IPS-15b (cell line): ENCODE data around the gene MYO1H.

Source experiments
- H3K27me3 ChIP-seq: one replicate; pipeline ENCODE4 v1.6.1; 2013; ENCODE audit warnings: low read length; ENCODE audit not compliant: control insufficient read depth, insufficient read depth
- H3K36me3 ChIP-seq: one replicate; pipeline ENCODE4 v1.6.1; 2013; ENCODE audit warnings: low read length; ENCODE audit not compliant: control insufficient read depth, insufficient read depth
- H3K4me1 ChIP-seq: one replicate; pipeline ENCODE4 v1.6.1; 2013; ENCODE audit warnings: mild to moderate bottlenecking, low read length; ENCODE audit not compliant: control insufficient read depth, insufficient read depth
- H3K4me3 ChIP-seq: one replicate; pipeline ENCODE4 v1.5.1; 2013; ENCODE audit warnings: low read depth, low read length
- H3K9ac ChIP-seq: one replicate; pipeline ENCODE4 v1.6.1; 2013; ENCODE audit warnings: low read depth, mild to moderate bottlenecking, low read length
- H3K9me3 ChIP-seq: one replicate; pipeline ENCODE4 v1.6.1; 2013; ENCODE audit warnings: mild to moderate bottlenecking, low read length; ENCODE audit not compliant: control insufficient read depth, insufficient read depth

The MYO1H gene

DNA sequence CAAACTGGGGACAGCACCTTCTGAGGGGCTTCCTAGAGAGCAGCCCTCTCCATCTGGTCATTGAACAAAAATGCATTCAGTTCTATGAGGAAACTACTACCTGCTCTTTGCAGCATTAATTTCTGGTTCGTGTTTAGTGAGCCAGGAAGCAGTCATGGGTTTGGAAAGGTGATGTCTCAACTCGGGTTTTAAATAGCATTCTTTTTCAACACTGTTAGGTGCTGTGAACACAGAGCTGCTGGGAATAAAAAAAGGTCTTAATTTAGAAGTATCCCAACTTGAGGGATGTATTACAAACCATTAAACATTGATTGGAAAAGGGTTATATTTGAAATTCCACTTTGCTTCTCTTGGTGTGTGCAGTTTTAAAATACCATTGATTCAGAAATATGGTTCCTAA lies 9.3 kb downstream of the MYO1H start:
- no peak overlapping the region for H3K4me3 ChIP-seq
- no peaks in the 10 kb centered on the region for H3K9me3 ChIP-seq
- H3K9ac ChIP-seq, result no peak overlapping the region
- H3K36me3 ChIP-seq, result no peaks in the 10 kb centered on the region
- no peaks in the 10 kb centered on the region for H3K27me3 ChIP-seq
- H3K4me1 ChIP-seq, result no peaks in the 10 kb centered on the region

DNA sequence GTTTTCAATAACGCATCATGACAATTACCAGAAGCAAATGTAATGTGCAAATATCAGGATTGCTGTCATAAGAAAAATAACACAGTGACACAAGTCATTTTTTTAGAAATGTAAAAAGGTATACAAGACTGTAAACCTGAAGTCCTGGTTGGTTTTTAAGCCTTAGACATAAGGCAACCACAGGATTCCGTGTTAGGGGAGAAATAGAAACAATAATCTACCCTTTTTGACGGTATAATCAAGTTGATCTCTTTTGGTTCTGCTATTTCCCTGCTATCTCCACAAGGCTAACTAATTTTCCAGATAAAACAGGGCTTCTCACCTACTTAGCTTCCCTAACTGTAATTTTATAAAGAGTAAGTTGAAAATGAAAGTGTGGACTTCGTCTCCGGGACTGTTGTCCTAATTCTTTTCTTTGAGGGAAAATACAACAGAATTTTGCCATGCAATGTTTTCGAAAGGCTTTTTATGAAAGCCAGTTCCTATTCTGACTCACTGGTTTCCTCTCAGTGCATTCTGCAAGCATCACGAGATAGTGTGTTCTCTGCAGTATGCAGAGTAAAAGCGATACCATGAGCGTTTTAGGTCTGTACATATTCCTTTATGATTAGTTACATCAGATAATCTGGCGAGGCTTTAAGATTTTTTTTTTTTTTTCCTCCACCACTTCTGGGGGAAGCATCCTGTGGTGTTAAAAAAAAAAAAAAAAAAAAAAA lies 10.6 kb downstream of the MYO1H start:
- no peaks in the 10 kb centered on the region for H3K4me1 ChIP-seq
- no peaks in the 10 kb centered on the region for H3K36me3 ChIP-seq
- no peak overlapping the region for H3K9ac ChIP-seq
- no peak overlapping the region for H3K4me3 ChIP-seq
- H3K27me3 ChIP-seq, result no peaks in the 10 kb centered on the region
- H3K9me3 ChIP-seq, result no peaks in the 10 kb centered on the region

DNA sequence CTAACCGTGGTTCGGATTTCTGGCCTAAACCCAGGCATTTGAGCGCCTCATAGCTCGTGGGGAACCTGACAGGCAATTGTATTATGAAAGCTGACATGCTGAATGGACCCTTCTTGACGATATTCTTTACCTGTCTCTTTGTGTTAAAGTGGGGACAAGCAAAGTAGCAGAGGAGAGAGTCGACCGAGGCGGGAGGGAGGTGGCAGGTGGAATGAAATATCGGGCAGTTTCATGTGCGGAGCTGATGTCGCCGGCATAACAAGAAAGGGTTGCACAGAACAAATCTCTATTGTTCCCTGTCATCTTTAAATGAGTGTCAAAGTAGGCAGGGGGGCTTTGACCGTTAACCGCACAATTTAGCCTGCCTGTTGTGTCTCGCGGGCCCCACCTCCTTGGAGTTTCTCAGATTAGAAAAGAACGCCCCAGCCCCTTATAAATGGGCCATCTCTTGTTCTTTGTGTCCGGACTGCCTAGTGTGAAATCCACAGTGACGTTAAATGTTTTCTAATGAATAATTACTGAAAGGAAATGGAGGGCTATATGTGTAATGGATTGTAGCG lies 11.5 kb downstream of the MYO1H start:
- Histone ChIP-seq H3K27me3 (no peaks in the 10 kb centered on the region), H3K9ac (no peak overlapping the region), H3K9me3 (no peaks in the 10 kb centered on the region), H3K36me3 (no peaks in the 10 kb centered on the region), H3K4me1 (no peaks in the 10 kb centered on the region), H3K4me3 (no peak overlapping the region)

DNA sequence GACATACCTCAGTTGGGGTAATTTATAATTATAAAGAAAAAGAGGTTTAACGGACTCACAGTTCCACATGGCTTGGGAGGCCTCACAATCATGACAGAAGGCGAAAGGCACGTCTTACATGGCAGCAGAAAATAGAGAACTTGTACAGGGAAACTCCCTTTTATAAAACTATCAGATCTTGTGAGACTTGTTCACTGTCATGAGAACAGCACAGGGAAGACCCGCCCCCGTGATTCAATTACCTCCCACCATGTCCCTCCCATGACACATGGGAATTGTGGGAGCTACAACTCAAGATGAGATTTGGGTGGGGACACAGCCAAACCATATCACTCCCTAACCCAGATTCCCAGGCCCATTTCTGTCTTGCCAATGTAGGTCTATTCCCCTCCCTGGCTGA lies 22.1 kb downstream of the MYO1H start:
- H3K27me3 ChIP-seq, result no peaks in the 10 kb centered on the region
- H3K4me1 ChIP-seq, result no peaks in the 10 kb centered on the region
- no peak overlapping the region for H3K4me3 ChIP-seq
- H3K36me3 ChIP-seq, result no peaks in the 10 kb centered on the region
- no peak overlapping the region for H3K9ac ChIP-seq
- H3K9me3 ChIP-seq, result no peaks in the 10 kb centered on the region

DNA sequence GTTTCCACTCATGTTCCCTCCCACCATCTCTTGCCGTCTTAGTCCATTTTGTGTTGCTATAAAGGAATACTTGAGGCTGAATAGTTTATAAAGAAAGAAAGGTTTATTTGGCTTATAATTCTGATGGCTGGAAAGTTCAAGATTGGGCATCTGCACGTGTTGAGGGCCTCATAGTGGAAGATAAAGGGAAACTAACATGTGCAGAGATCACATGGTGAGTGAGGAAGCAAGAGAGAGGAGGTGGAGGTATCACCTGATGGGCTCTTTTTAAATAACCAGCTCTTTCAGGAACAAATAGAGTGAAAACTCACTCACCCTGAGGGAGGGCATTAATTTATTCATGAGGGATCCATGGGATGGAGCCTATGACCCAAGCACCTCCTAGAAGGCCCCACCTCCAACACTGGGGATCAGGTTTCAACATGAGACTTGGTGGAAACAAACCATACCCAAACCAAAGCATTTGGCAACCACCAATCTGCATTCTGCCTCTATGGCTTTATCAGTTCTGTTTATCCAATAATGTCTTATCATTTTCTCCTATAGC lies 29.5 kb downstream of the MYO1H start:
- no peaks in the 10 kb centered on the region for H3K36me3 ChIP-seq
- H3K4me1 ChIP-seq, result peaks cover 5% of the 10 kb centered on the region
- H3K27me3 ChIP-seq, result no peaks in the 10 kb centered on the region
- H3K9me3 ChIP-seq, result no peaks in the 10 kb centered on the region
- no peak overlapping the region for H3K4me3 ChIP-seq
- no peak overlapping the region for H3K9ac ChIP-seq

DNA sequence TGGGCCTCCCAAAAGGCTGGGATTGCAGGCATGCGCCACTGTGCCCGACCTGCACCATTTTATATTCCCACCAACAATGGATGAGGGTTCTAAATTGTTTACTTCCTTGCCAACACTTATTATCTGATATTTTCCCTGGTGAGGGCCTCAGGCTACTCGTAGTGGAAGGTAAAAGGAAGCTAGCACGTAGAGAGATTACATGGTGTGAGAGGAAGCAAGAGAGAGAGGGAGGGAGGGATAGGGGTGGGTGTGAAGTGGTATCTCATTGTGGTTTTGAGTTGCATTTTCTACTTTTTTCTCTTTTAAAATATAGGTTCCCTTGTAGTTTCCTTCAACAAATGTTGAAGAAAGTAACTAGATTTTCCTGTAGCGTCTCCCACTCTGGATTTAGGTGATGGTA lies 30.9 kb downstream of the MYO1H start:
- H3K9me3 ChIP-seq, result no peaks in the 10 kb centered on the region
- no peak overlapping the region for H3K4me3 ChIP-seq
- peaks cover 5% of the 10 kb centered on the region for H3K4me1 ChIP-seq
- no peaks in the 10 kb centered on the region for H3K36me3 ChIP-seq
- no peak overlapping the region for H3K9ac ChIP-seq
- H3K27me3 ChIP-seq, result no peaks in the 10 kb centered on the region

DNA sequence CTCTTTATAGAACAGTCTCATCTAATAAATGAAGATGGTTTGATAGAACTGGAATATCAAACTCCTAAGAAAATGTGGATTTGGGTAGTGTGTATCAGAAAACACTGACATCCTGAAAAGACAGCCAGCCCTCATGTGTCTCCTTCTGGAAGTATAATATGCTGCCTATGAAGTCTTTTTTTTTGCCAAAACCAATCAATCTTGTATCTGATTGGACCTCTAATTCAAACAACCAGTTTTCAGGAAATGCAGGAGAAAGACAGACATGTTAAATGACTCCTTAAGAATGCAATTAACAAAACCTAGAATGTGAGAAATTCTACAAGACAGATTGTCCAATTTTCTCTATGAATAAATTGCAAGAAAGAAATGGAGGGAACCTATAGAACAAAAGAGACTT lies 34.3 kb downstream of the MYO1H start:
- H3K4me3 ChIP-seq, result no peak overlapping the region
- H3K27me3 ChIP-seq, result no peaks in the 10 kb centered on the region
- peaks cover 2% of the 10 kb centered on the region for H3K4me1 ChIP-seq
- no peaks in the 10 kb centered on the region for H3K9me3 ChIP-seq
- H3K36me3 ChIP-seq, result no peaks in the 10 kb centered on the region
- no peak overlapping the region for H3K9ac ChIP-seq

DNA sequence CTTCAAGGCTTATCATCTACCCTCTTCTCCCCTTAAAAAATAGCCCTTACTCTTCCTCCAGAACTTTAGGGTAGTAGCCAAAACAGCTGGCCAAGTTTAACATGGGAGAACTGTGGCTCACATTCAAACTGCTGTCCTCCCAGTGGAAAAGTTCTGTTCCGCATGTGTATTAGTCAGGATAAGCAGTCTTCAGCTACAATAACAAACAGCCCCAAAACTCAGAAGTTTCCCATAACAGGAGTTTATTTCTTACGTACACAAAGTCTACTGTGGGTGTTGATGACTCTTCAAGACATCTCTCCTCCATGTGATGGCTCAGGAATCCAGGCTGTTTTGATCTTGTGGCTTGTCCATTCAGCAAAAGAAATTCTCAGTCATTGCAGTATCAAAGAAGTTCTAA lies 35.5 kb downstream of the MYO1H start:
- Histone ChIP-seq H3K36me3 (no peaks in the 10 kb centered on the region), H3K27me3 (no peaks in the 10 kb centered on the region), H3K4me1 (no peaks in the 10 kb centered on the region), H3K9ac (no peak overlapping the region), H3K4me3 (no peak overlapping the region), H3K9me3 (no peaks in the 10 kb centered on the region)

DNA sequence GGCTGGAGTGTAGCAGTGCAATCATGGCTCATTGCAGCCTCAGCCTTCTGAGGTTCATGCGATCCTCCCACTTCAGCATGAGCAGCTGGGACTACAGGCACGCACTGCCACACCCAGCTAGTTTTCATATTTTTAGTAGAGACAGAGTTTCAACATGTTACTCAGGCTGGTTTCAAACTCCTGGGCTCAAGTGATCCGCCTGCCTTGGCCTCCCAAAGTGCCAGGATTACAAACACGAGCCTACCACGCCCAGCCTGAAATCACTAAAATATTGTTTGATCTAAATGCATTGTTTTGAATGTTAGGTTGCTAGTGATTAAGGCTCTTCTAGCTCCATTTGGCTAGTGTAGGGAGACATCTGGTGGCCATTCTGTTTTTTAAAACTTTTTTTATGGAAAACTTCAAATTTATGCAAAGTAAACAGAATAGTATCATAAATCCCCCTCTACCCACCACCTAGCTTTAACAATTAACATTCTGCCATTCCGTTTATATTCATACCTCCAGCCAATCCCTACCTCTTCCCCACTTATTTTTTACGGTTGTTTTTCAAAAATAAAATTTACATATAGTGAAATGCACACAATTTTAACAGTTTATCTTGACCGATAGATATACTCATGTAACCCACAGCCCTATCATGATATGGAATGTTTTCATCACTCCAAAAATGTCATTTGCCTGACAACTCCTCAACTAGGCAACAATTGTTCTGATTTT lies 37.8 kb downstream of the MYO1H start:
- Histone ChIP-seq H3K36me3 (no peaks in the 10 kb centered on the region), H3K4me3 (no peak overlapping the region), H3K4me1 (no peaks in the 10 kb centered on the region), H3K27me3 (no peaks in the 10 kb centered on the region), H3K9me3 (no peaks in the 10 kb centered on the region), H3K9ac (no peak overlapping the region)

DNA sequence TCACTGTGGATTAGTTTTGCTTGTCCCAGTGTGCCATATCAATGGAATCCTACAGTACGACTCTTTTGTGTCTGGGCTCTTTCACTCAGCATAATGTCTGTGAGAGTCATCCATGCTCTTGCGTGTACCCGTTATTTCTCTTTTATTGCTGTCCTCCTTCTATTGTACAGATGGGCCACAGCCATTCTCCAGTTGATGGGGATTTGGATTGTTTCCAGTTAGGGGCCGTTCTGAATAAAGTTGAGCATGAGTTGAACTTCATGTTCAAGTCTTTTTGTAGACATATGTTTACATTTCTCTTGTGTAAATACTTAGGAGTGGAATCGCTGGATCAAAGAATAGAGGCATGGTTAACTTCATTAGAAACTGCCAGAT lies 38.3 kb downstream of the MYO1H start:
- H3K9me3 ChIP-seq, result no peaks in the 10 kb centered on the region
- no peaks in the 10 kb centered on the region for H3K4me1 ChIP-seq
- no peak overlapping the region for H3K4me3 ChIP-seq
- H3K36me3 ChIP-seq, result no peaks in the 10 kb centered on the region
- H3K9ac ChIP-seq, result no peak overlapping the region
- H3K27me3 ChIP-seq, result no peaks in the 10 kb centered on the region

DNA sequence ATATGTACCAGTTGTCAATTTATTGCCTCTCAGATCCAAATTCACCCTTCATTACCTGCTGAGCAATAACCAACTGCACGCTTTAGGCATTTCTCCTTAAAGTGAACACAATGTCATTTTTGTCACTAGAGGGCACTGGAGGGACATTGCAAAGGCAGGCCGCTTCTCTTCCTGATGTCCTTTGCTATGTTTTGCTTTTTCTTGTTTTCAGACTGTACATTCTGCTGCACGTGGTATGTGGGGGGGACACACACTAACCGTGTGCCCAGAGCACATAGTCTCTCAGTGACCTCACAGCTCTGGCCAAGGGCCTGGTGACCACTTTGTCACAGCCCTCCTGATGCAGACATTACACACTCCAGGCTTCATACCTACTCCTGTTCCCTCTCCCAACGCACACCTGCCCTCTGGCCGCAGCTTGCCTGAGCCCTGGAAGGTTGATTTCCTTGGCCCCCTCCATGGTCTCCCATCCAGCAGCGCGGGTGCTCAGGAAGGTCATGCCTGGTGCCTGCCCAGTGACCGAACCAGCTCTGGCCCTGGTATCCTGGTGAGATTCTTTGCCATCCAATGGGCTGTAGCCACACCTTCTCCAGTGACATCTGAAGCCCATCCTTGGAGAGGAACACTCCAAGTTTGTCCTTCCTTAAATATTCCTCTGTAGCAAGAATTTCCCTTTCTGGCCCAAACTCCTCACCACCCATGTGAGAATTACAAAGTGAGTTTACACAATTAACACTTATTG lies 39.9 kb downstream of the MYO1H start:
- Histone ChIP-seq H3K36me3 (no peaks in the 10 kb centered on the region), H3K27me3 (no peaks in the 10 kb centered on the region), H3K4me3 (no peak overlapping the region), H3K9me3 (no peaks in the 10 kb centered on the region), H3K4me1 (no peaks in the 10 kb centered on the region), H3K9ac (no peak overlapping the region)
